Muscle of leg (tissue), 11 donors: ENCODE data around the gene PEA15. TPM values are rescaled to one million over a fixed set of nuclear protein-coding genes. Genes with fewer than 3 reads are reported as not detected.

Experiments
- DNase-seq: peaks from one replicate; pipeline ENCODE4 v3.0.0; 2013
- H3K27ac ChIP-seq: one replicate; pipeline ENCODE4 v1.5.1; 2013; ENCODE audit warnings: mild to moderate bottlenecking, low read length, control low read depth
- H3K27me3 ChIP-seq: one replicate; pipeline ENCODE4 v1.6.1; 2013; ENCODE audit warnings: low read length; ENCODE audit not compliant: control insufficient read depth, insufficient read depth
- H3K36me3 ChIP-seq: one replicate; pipeline ENCODE4 v1.6.1; 2013; ENCODE audit warnings: low read length; ENCODE audit not compliant: control insufficient read depth, insufficient read depth
- H3K4me1 ChIP-seq: one replicate; pipeline ENCODE4 v1.6.1; 2013; ENCODE audit warnings: low read length; ENCODE audit not compliant: control insufficient read depth, insufficient read depth
- H3K4me3 ChIP-seq: one replicate; pipeline ENCODE4 v1.5.1; 2013; ENCODE audit warnings: low read length, control low read depth
- H3K9me3 ChIP-seq: replicated peaks from 2 replicates; pipeline ENCODE4 v1.6.1; 2013; ENCODE audit warnings: low read depth, low read length; ENCODE audit not compliant: control insufficient read depth
- WGBS: methylation state at CpG from one replicate; pipeline ENCODE4 v1.1.5; 2013; ENCODE audit warnings: missing lambda C conversion rate; ENCODE audit not compliant: insufficient coverage; 5-methylcytosine and 5-hydroxymethylcytosine counted together
- polyA plus RNA-seq, 8 donors: library from polyadenylated mRNA; unstranded; fragments of 120-200 nt; gene quantifications; one replicate each; pipeline versions ENCODE4 v1.2.1 to v1.2.3, GENCODE V29; 2013; ENCODE audit warnings: inconsistent platforms in 1 of 8, low replicate concordance in 1 of 8; ENCODE audit not compliant: insufficient read length in 8 of 8, insufficient read depth in 1 of 8
- total RNA-seq: library from RNA; stranded (reverse); fragments of 120-200 nt; gene quantifications from one replicate; pipeline ENCODE4 v1.2.4, GENCODE V29; 2013

PEA15 gene
- total and polyA plus RNA-seq, 9 donors: 57.4 to 171 (median 136) TPM

DNA sequence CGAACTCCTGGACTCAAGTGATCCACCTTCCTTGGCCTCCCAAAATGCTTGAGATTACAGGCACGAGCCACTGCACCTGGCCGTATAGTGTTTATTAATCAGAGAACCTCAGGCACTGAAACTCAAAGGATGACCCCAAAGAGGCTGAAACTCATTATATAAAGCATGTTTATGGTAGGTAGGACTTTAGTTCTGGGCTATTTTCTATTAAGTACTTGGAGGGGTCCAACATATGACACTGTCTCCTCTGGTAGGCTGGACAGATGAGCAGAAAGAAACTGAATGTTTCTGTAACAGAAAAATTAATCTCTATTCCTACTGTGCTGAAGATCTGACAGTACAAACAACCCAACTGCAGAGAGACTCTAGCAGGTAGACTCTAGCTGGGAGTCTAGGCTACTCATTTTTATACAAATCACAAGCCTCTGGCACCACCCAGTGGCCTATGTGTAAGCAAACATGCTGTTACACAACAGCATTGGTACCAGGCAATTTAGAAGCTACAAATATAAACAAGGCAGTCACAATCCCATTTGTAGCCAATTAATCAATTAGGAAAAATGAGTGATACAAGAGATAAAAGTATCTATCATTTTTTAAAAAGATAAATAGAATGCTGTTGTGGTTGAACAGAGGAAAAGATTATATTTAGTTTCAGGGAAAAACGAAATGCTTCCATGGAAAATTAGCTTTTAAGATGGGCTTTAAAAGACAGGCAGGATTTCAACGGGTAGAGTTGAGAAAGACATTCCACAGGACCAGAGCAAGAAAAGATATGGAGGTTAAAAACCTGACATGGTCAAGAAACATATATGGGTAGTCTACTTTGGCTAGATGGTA, 46.7 kb downstream of the PEA15 start:
- H3K4me3 ChIP-seq: no peak overlapping the region
- peaks cover 2% of the 10 kb centered on the region for H3K36me3 ChIP-seq
- peak overlapping the region; percentile 77 for H3K27ac ChIP-seq
- H3K4me1 ChIP-seq: peaks cover 10% of the 10 kb centered on the region
- peak; percentile 92 for DNase-seq
- no peaks in the 10 kb centered on the region for H3K27me3 ChIP-seq
- 60% methylated on average over 5 of the region's 5 CpGs for WGBS
- H3K9me3 ChIP-seq: no peaks in the 10 kb centered on the region

DNA sequence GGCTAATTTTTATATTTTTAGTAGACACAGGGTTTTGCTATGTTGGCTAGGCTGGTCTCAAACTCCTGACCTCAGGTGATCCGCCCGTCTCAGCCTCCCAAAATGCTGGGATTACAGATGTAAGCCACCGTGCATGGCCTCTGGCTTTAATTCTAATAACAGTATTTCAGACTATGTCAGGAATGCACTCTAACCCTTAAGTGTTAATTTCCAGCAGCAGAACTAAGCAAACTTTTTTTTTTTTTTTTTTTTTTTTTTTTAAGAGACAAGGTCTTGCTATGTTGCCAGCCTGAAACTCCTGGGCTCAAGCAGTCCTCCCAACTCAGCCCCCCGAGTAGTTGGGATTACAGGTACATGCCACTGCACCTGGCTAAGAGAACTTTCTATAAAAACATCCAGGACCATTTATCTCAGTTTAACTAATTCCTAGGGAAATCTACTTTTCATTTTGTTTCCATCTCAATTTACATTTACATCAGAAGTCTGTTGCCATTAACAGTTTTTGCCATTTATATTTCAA, 50.7 kb downstream of the PEA15 start:
- Histone ChIP-seq H3K9me3 (no peaks in the 10 kb centered on the region), H3K4me1 (peaks cover 16% of the 10 kb centered on the region), H3K27ac (no peak overlapping the region), H3K27me3 (no peaks in the 10 kb centered on the region), H3K36me3 (peaks cover 2% of the 10 kb centered on the region), H3K4me3 (no peak overlapping the region)
- DNase-seq: no peak
- WGBS: 86% methylated on average over 1 of the region's 4 CpGs

DNA sequence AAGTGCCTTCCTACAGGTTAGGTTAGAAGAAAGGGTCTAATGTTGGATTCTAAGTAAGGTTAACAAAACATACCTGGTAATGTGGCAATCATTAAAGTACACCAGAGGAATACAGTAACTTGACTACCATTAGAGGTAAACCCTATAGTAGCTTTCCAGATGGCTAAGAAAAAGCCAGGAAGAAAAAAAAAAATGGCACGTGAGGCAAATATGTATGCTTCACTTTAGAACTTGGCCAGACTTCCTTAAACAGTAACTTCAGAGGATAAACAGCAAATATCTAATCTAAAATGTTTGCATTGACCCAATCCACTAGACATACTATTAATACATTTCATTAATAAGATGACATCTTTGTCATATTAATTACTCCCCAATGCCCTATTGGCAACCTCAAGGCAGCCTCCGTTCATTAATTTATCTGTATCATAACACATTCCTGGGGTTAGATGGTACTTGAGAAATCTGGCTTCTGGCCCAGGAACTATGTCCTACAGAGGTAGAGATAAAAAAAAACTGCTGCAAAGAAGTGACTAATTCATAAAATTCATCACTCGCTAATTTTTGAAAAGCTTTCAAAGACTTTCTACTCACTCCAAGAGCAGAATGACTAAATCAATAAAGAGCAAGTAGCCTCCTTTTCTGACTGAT, 51.3 kb downstream of the PEA15 start:
- WGBS: no CpG with 5 or more reads among the region's 3 CpGs
- no peak for DNase-seq
- peaks cover 13% of the 10 kb centered on the region for H3K4me1 ChIP-seq
- peaks cover 2% of the 10 kb centered on the region for H3K36me3 ChIP-seq
- H3K27me3 ChIP-seq: no peaks in the 10 kb centered on the region
- H3K27ac ChIP-seq: no peak overlapping the region
- H3K9me3 ChIP-seq: no peaks in the 10 kb centered on the region
- H3K4me3 ChIP-seq: no peak overlapping the region

DNA sequence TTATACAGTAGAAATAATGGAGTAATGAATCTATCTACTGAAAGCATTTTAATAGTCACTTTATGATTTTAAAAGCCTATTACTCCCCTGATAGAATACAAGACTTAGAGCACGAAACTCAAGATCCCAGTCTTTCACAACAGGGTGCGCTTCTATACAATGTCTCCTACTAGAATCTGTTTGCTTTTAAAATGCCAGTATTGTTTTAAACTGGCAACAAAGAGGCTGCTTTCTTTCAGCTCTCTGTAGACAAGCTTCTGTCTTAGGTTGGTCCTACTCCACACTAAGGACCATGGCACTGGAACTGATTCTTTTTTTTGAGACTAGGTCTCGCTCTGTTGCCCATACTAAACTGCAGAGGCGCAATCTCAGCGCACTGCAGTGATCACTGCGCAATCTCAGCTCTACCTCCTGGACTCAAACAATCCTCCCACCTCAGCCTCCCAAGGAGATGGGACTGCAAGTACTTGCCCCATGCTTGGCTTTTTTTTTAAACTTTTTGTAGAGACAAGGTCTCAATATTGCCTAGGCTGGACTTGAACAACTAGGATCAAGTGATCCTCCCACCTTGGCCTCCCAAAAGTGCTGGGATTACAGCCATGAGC, 52.3 kb downstream of the PEA15 start:
- 98% methylated on average over 4 of the region's 6 CpGs for WGBS
- no peaks in the 10 kb centered on the region for H3K9me3 ChIP-seq
- peaks cover 10% of the 10 kb centered on the region for H3K4me1 ChIP-seq
- DNase-seq: no peak
- peaks cover 2% of the 10 kb centered on the region for H3K36me3 ChIP-seq
- H3K27me3 ChIP-seq: no peaks in the 10 kb centered on the region
- no peak overlapping the region for H3K4me3 ChIP-seq
- no peak overlapping the region for H3K27ac ChIP-seq

DNA sequence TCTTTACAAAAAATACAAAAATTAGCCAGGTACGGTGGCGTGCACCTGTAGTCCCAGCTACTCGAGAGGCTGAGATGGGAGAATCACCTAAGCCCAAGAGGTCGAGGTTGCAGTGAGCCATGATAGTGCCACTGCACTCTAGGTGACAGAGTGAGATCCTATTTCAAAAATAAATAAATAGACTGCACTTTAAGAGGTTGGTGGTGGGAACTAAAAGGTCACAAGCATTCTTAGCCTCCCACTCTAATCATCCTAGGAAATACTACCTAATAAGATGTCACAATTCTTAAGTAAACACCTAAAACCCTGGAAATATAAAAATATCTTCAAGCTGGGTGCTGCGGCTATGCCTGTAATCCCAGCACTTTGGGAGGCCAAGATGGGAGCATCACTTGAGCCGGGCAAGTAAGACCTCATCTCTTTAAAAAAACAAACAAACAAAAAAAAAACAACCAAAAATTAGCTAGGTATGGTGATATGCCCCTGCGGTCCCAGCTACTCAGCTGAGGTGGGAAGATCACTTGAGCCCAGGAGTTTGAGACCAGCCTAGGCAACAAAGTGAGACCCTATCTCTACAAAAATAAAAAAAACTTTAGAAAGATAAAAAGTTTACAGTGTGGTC, 53.1 kb downstream of the PEA15 start:
- no peak overlapping the region for H3K27ac ChIP-seq
- H3K36me3 ChIP-seq: peaks cover 2% of the 10 kb centered on the region
- no peak overlapping the region for H3K4me3 ChIP-seq
- no peak for DNase-seq
- no CpG with 5 or more reads among the region's 7 CpGs for whole genome bisulfite sequencing
- H3K9me3 ChIP-seq: no peaks in the 10 kb centered on the region
- peaks cover 16% of the 10 kb centered on the region for H3K4me1 ChIP-seq
- H3K27me3 ChIP-seq: no peaks in the 10 kb centered on the region

DNA sequence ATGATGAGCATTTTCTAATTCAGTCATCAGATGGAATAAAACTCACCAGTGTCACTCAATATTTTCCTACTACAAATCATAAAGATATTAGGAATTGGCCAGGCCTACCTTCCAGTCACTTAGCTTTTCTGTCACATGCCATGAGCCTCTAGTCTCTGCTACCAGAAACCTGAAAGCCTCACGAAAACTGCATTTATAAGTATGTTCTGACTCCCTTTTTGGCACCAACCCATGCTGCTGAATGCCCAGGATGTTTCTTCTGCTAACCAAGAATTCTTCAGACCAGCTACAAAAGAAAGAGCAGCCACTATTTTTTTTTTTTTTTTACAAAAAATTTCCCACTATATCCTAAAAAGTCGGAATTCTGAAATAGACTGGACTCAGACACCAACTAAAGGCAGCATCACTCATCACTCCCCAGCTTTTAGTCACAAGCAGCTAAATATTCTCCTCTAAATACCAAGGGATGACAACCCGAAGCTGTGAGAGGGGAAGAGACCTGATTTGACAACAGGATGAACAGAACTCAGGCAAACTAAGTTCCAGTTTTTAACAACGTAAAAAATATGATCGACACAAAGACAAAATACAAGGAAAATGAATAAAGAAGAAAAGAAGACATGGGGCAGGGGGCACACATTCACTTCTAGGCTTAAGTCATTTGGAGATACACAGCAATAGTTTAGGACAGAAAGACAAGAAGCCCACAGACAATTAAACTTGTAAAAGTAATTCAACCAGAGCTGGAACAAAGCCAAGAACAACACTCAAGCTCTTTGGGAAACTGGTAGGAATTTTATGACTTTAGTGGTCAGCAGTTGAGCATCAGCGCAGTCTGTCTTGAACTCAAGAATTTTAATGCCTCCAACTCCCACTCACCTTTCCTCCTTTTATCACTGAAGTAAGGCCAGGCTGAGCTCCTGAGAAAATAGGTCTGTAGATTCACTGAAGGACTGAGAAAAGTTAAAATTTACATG, 55.5 kb downstream of the PEA15 start:
- H3K27ac ChIP-seq: peak overlapping the region; percentile 93
- WGBS: 0% methylated on average over 1 of the region's 6 CpGs
- H3K9me3 ChIP-seq: no peaks in the 10 kb centered on the region
- H3K27me3 ChIP-seq: no peaks in the 10 kb centered on the region
- peaks cover 16% of the 10 kb centered on the region for H3K4me1 ChIP-seq
- peak; percentile 59 for DNase-seq
- H3K36me3 ChIP-seq: no peaks in the 10 kb centered on the region
- H3K4me3 ChIP-seq: peak overlapping the region; percentile 67

DNA sequence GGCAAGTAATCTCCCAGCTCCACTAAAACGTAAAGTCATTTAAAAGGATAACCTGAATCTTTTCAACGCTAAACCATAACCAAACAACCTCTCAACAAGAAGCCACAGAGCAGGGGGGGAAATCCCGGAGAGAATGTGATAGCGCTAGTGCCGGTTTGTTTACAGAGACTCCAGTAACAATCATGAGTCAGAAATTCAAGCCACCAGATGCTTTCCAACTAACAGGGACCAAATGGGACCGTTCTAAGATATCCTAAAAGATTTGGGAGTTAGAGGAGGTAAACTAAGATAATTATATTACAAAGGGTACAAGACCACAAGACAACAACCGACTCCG, 56.3 kb downstream of the PEA15 start:
- Histone ChIP-seq H3K27ac (peak overlapping the region; percentile 93), H3K27me3 (no peaks in the 10 kb centered on the region), H3K36me3 (no peaks in the 10 kb centered on the region), H3K9me3 (no peaks in the 10 kb centered on the region), H3K4me1 (peaks cover 16% of the 10 kb centered on the region), H3K4me3 (peak overlapping the region; percentile 67)
- peak; percentile 80 for DNase-seq
- WGBS: no CpG with 5 or more reads among the region's 8 CpGs

DNA sequence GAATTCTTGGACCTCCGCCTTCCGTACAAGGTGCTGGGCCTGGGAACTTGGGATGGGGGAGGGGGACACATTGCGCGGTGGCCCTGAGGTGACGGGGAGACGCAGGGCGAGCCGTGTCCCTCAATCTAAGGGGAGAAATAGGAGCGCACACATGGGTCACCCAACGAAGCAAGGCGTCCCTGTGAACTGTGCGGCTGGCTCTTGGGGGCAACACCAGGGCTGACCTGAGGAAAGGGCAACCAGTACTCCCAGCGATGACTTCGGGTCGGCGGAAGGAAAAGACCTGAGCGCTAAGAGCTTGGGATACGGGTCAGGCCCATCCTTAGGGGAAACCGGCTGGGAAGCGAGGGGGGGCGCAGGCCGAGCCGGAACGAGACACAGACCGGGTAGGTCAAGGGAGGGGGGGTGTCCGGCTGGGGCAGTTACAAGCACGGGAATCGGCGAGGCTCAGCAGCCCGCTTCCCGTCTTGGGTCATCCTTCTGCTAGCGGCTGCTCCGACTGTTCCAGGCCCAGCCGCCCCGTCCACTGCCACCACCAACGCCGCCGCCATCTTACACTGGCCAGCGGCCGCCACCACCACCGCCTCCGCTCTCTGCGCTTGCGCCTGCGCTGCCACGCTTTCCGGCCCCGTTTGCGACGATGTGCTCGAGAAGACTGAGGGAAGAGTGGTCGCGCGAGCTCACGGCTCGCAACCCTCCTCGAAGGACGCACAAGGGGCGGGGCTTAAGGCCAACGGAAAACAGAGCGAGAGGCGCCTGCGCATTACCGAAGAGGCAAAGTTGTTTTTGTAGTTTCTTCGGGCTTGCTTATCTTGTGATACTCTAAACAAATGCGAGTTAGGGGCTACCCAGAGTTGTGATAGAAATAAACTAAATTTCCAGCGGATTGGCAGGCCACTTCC, 57.0 kb downstream of the PEA15 start, which contains the start of gene DCAF8:
TSS of gene DCAF8 (minus strand) at position 657 of the 902 bp plus-strand sequence. CDS start 18,541 bp downstream, outside the sequence.
- Histone ChIP-seq H3K36me3 (no peaks in the 10 kb centered on the region), H3K4me1 (peaks cover 16% of the 10 kb centered on the region), H3K4me3 (peak within 1 kb of the TSS; percentile 67), H3K27ac (peak within 1 kb of the TSS; percentile 93), H3K27me3 (no peaks in the 10 kb centered on the region), H3K9me3 (no peaks in the 10 kb centered on the region)
- 0% methylated on average over 61 of the region's 67 CpGs for WGBS
- peak; percentile 99 for DNase-seq
